Coronary artery (tissue), 2 donors: Measurements from ENCODE around the gene NFKBIL1.
A peak's percentile ranks its signal among the peaks of the same experiment; 100 is the strongest.
"Not testable (repeated sequence)": the region's sequence is repeated elsewhere in the genome, so short reads cannot be mapped to it uniquely, and the experiment has no call there.

Source experiments
- DNase-seq: peaks from one replicate; pipeline ENCODE4 v3.0.0-alpha.2; 2017; ENCODE audit warnings: low spot score
- H3K27ac ChIP-seq, 2 donors: fragments of 200-600 bp; sonication (generic); one replicate each; pipeline ENCODE4 v1.5.1; 2016 to 2019
- H3K4me3 ChIP-seq: fragments of 200-600 bp; sonication (generic); 2 replicates; pipeline ENCODE4 v1.5.1; 2016; ENCODE audit warnings: mild to moderate bottlenecking, moderate library complexity
- TF ChIP-seq, protein P1 (sequence below): fragments of 200-600 bp; sonication (generic); IDR thresholded peaks from one replicate; pipeline ENCODE4 v1.5.1; 2019; ENCODE audit warnings: antibody characterized with exemption

NFKBIL1 gene, protein sequence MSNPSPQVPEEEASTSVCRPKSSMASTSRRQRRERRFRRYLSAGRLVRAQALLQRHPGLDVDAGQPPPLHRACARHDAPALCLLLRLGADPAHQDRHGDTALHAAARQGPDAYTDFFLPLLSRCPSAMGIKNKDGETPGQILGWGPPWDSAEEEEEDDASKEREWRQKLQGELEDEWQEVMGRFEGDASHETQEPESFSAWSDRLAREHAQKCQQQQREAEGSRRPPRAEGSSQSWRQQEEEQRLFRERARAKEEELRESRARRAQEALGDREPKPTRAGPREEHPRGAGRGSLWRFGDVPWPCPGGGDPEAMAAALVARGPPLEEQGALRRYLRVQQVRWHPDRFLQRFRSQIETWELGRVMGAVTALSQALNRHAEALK

DNA sequence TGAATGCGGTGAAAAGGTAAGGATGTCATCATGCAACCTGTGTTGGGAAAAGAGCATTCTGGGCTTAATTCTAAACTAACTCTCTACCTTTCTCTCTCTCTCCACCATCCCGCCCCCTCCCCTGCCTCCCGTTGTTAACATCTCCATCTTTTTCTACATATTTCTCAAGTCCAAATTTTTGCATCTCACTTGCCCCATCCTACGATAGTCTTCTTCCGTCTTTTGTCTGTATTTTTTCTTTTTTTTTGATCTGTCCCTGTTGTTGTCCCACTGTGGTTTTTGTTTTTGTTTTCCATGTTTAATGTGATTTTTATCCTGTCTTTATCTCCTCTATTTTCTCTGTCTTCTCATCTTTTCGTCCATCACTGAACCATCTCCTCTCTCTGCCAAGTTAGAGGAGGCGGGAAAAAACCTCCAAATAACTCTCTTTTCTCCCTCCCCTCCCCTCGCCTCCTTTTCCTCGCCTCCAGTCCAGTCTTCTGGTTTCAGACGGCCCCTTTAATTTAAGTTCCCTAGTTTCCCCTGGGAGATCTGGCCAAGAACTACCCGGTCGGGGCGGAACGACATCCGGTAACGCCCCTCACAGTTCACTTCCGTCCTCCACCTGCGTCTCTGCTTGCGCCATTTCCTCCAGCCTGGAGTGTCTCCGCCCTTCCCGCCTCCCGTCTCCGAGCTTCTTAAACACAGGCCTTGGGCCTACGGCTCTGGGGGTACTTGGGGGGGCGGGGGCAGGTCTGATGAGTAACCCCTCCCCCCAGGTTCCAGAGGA, at the start of gene NFKBIL1:
NFKBIL1 (plus strand) TSS at position 651 of the 769 bp plus-strand sequence; CDS start at position 738, 87 bp downstream.
- peak within 1 kb of the TSS; percentile 65 for H3K4me3 ChIP-seq
- H3K27ac ChIP-seq: peak within 1 kb of the TSS; percentile 77 to 83
- peak; percentile 98 for DNase-seq
- TF ChIP-seq, protein P1, sequence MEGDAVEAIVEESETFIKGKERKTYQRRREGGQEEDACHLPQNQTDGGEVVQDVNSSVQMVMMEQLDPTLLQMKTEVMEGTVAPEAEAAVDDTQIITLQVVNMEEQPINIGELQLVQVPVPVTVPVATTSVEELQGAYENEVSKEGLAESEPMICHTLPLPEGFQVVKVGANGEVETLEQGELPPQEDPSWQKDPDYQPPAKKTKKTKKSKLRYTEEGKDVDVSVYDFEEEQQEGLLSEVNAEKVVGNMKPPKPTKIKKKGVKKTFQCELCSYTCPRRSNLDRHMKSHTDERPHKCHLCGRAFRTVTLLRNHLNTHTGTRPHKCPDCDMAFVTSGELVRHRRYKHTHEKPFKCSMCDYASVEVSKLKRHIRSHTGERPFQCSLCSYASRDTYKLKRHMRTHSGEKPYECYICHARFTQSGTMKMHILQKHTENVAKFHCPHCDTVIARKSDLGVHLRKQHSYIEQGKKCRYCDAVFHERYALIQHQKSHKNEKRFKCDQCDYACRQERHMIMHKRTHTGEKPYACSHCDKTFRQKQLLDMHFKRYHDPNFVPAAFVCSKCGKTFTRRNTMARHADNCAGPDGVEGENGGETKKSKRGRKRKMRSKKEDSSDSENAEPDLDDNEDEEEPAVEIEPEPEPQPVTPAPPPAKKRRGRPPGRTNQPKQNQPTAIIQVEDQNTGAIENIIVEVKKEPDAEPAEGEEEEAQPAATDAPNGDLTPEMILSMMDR: no peak

DNA sequence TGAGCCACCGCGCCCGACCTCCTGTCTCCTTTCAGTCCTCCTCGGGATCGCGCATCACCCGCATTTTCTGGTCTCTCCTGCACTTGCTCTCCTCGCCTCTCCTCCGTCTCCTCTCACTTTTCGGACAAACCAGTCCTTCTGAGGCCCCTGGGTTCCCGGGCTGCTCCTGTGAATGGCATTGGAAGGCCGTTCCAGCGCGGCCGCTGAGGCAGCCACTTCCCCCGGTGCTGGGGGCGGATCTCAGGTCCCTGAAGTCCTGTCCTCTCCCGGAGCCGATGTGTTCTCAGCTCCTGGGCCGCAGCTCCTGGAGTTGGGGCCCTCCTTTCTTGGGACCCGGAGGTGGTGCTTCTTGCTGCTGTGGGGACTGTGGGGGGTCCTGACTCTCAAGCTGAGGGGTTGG, 48.7 kb upstream of the NFKBIL1 start:
- DNase-seq: no peak
- H3K27ac ChIP-seq: no peak overlapping the region
- peak overlapping the region; percentile 45 for H3K4me3 ChIP-seq
- TF ChIP-seq, protein P1: no peak

DNA sequence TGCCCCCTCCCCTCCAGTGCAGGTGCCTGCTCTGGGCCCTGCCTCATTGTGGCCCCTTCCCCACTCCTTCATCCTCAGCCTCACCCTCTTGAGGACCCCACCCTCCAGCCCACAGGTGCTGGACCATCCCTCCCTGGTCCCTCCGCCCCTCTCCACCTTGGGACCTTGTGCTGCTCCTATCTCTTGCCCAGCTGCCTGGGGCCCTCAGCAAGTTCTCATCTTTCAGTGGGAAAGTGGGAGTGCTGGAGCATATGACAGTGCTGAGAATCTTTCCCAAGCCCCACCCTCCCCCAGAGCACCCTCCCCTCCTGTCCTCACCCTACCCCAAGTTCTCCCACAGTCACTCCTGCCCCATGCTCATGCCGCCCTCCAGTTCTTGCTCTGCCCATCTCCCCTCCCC, 47.8 kb upstream of the NFKBIL1 start:
- not testable (repeated sequence) for H3K27ac ChIP-seq, H3K4me3 ChIP-seq, DNase-seq

DNA sequence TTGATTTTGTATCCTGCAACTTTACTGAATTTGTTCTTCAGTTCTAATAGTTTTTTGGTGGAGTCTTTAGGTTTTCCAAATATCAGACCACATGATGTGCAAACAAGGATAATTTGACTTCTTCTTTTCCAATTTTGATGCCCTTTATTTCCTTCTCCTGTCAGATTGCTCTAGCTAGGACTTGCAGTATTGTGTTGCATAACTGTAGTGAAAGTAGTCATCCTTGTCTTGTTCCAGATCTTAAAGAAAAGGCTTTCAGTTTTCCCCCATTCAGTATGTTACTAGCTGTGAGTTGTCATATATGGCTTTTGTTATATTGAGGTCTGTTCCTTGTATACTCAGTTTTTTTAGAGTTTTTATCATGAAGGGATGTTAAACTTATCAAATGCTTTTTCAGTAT, 44.8 kb upstream of the NFKBIL1 start:
- no peak for DNase-seq
- Histone ChIP-seq H3K27ac (no peak overlapping the region), H3K4me3 (no peak overlapping the region)
- TF ChIP-seq, protein P1: no peak

DNA sequence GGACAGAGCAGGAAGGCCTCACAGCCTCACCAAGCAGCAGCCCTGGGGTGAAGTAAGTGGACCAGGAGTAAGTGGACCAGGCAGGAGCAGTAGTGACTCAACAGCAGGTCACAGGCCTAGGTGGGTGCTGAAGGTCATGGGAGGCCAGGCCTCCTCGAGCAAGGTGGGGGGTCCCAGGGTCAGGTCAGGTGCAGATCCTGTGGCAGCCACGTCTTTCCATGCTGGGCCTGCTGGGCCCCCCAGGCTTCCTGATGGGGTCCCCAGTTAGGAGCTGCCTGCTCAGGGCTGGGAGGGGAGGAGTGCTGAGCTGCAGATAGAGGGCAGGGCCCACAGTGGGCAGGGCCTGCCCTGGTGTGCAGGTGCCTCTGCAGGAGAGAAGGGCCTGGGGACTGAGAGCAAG, 38.4 kb upstream of the NFKBIL1 start:
- H3K27ac ChIP-seq, DNase-seq: not testable (repeated sequence)

DNA sequence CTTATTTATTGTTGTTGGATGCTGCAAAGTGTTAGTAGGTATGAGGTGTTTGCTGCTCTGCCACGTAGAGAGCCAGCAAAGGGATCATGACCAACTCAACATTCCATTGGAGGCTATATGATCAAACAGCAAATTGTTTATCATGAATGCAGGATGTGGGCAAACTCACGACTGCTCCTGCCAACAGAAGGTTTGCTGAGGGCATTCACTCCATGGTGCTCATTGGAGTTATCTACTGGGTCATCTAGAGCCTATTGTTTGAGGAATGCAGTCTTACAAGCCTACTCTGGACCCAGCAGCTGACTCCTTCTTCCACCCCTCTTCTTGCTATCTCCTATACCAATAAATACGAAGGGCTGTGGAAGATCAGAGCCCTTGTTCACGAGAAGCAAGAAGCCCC, 37.4 kb upstream of the NFKBIL1 start:
- no peak overlapping the region for H3K4me3 ChIP-seq
- TF ChIP-seq, protein P1: no peak
- DNase-seq: no peak
- no peak overlapping the region for H3K27ac ChIP-seq

More for the DNA sequence above, 38.4 kb upstream of the NFKBIL1 start:
- H3K4me3 ChIP-seq: not testable (repeated sequence)

DNA sequence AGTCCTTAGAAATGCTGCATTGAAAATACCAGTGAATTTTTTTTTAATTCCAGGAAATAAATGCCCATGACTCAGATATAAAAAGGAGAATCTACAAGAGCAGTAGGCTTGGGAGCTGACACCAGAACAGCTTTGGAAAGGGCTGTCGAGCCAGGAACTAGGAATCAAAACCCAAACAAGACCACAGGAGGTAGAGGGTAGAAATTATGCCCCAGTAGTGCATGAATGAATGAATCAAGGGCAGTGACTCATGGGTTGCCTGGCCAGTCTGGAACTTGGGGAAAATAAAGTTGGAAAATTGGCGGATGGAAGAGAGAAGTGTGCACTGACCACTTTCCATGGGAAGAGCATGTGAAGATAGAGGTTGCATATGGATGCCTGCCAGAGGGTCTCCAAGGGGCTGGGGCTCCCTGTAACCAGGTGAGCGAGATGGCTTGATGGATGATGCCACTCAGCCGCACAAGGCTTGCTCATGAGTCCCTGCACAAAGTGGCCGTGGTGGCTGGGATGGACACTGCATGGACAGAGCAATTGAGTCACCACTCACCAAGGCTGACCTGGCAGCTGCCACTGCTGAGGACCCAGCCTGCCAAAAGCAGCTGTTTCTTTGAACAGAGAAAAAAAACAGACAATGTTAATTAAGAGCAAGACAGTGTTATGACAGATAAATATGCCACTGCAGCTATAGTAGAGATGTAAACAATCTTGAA, 33.8 kb upstream of the NFKBIL1 start:
- Histone ChIP-seq H3K27ac (no peak overlapping the region), H3K4me3 (no peak overlapping the region)
- no peak for DNase-seq
- TF ChIP-seq, protein P1: no peak
